C4-2B (cell line): ENCODE results near the gene EFCAB13.
"Not testable (repeated sequence)": the region's sequence is repeated elsewhere in the genome, so short reads cannot be mapped to it uniquely, and the experiment has no call there.

ENCODE experiments used
- H3K27ac ChIP-seq: fragments of 450-650 bp; 2 replicates; pipeline ENCODE4 v1.5.1; 2017
- ZFX ChIP-seq: fragments of 450-650 bp; IDR thresholded peaks from 2 replicates; pipeline ENCODE4 v1.6.1; 2017
- TF ChIP-seq, protein P1 (sequence below): fragments of 450-650 bp; conservative IDR thresholded peaks from 2 replicates; pipeline ENCODE4 v1.5.1; 2017; ENCODE audit warnings: mild to moderate bottlenecking

EFCAB13 gene

DNA sequence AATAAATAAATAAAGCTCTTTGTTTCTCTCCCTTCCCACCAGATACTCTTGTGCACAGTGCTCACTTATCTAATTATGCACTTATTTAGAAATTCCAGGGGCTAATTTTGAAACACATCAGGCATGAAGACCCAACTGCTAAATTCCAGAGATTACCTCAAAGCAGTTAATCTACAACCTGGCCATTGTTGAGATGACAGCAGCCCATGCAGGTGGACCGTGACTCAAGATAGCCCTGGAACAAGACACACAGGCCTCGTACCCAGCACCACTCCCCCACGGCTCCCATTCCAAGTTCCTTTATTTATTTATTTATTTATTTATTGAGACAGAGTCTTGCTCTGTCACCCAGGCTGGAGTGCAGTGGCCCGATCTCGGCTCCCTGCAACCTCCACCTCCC is 147.1 kb downstream of the EFCAB13 start:
- no peak overlapping the region for H3K27ac ChIP-seq
- TF ChIP-seq ZFX = no peak
- TF ChIP-seq, protein P1, sequence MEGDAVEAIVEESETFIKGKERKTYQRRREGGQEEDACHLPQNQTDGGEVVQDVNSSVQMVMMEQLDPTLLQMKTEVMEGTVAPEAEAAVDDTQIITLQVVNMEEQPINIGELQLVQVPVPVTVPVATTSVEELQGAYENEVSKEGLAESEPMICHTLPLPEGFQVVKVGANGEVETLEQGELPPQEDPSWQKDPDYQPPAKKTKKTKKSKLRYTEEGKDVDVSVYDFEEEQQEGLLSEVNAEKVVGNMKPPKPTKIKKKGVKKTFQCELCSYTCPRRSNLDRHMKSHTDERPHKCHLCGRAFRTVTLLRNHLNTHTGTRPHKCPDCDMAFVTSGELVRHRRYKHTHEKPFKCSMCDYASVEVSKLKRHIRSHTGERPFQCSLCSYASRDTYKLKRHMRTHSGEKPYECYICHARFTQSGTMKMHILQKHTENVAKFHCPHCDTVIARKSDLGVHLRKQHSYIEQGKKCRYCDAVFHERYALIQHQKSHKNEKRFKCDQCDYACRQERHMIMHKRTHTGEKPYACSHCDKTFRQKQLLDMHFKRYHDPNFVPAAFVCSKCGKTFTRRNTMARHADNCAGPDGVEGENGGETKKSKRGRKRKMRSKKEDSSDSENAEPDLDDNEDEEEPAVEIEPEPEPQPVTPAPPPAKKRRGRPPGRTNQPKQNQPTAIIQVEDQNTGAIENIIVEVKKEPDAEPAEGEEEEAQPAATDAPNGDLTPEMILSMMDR = no peak

DNA sequence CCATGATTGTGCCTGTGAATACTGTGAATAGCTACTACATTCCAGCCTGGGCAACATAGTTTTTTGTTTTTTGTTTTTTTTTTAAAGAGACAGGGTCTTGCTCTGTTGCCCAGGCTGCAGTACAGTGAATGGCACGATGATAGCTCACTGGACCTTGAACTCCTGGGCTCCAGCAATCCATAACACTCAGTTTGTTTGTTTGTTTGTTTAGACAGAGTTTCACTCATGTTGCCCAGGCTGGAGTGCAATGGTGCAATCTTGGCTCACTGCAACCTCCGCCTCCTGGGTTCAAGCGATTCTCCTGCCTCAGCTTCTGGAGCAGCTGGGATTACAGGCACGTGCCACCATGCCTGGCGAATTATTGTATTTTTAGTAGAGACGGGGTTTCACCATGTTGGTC is 148.3 kb downstream of the EFCAB13 start:
- H3K27ac ChIP-seq = not testable (repeated sequence)
